ENCODE results near the gene EMILIN2.

- TF ChIP-seq, protein P1, sequence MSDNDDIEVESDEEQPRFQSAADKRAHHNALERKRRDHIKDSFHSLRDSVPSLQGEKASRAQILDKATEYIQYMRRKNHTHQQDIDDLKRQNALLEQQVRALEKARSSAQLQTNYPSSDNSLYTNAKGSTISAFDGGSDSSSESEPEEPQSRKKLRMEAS (IDR thresholded peaks at IDR 0.05): no peak
- no peak for TF ChIP-seq SIN3A (conservative IDR thresholded peaks at IDR 0.05 in 1 of 2, IDR thresholded peaks at IDR 0.05 in 1 of 2; ENCODE audit: low read depth in 1 of 2, low read length in 2 of 2)
These were observed 35.0 kb downstream of the EMILIN2 start for GRCh38 chr18:2881840-2882195.
